Stimulated activated CD4-positive, alpha-beta T cell treated with anti-CD3 and anti-CD28 coated beads, Interleukin-12 subunit alpha, Interleukin-12 subunit beta, amount 100 ng/mL, for 48 hours (primary cell): ENCODE data around the gene RAD51C.
"Not testable (repeated sequence)": the region's sequence is repeated elsewhere in the genome, so short reads cannot be mapped to it uniquely, and the experiment has no call there.

Experiments
- DNase-seq, 3 donors: peaks; one replicate each; pipeline ENCODE4 v3.0.0-alpha.2; 2020; ENCODE audit warnings: low read depth in 2 of 3, low spot score in 1 of 3

Gene RAD51C

DNA sequence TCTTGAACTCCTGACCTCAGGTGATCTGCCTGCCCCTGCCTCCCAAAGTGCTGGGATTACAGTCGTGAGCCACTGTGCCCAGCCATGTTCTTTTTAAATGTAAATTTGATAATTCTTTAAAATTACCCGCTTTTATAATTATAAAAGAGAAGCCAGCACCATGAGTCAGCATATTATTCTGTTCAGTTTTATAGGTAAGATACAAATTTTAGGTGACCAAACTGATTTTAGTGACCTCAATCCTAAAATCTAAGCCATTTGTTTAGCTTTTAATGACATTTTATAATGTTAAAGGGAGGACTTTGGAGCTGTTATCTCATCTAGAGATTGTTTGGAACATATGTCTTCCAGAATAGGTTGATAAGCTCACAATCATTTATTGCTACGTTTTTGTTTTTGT, 42.4 kb downstream of the RAD51C start:
- no peak for DNase-seq

- DNase-seq, result no peak
Observed at GRCh38 chr17:58741121-58741625, 48.8 kb downstream of the RAD51C start.

DNA sequence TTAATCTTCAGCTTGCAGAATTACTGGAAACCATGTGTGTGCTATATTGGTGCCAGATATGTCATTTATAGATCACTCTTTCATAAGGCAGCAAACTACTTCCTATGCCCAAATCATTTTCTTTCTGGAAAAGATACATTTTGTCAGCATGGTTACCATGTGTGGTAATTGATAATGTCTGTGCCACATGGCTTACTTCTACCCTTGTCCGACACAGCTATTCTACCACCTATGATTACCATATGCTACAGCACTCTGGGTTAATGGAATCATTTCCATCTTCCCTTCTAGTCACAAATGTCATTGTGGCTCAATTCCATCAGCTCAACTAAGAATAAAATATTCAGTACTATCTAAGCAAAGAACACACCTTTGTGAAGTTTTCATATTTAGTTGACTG, 55.3 kb downstream of the RAD51C start:
- no peak for DNase-seq

- not testable (repeated sequence) for DNase-seq
Observed at GRCh38 chr17:58749627-58750026, 57.2 kb downstream of the RAD51C start.

GRCh38 chr17:58753026-58753425, 60.6 kb downstream of the RAD51C start:
- DNase-seq, result no peak

DNA sequence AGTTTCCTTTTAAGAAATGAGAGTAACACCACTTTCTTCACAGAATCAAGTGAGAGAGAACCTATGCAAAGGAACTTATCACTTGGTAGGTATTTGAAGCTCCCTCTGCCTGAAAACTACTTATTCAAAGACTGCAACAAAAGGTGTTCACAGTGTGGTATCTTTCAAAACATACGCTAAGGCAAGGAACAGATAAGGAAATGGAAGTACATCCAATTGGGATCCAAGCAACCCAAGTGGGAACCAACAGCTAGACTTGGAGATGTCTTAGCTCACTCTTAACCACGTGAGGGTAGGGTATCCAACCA, 62.8 kb downstream of the RAD51C start:
- DNase-seq, result no peak

GRCh38 chr17:58755577-58756245, 63.3 kb downstream of the RAD51C start, which contains the start of gene PPM1E:
TSS of gene PPM1E (plus strand) at chr17:58755854.
- peak; percentile 9 to 28 (median 20) for DNase-seq

DNA sequence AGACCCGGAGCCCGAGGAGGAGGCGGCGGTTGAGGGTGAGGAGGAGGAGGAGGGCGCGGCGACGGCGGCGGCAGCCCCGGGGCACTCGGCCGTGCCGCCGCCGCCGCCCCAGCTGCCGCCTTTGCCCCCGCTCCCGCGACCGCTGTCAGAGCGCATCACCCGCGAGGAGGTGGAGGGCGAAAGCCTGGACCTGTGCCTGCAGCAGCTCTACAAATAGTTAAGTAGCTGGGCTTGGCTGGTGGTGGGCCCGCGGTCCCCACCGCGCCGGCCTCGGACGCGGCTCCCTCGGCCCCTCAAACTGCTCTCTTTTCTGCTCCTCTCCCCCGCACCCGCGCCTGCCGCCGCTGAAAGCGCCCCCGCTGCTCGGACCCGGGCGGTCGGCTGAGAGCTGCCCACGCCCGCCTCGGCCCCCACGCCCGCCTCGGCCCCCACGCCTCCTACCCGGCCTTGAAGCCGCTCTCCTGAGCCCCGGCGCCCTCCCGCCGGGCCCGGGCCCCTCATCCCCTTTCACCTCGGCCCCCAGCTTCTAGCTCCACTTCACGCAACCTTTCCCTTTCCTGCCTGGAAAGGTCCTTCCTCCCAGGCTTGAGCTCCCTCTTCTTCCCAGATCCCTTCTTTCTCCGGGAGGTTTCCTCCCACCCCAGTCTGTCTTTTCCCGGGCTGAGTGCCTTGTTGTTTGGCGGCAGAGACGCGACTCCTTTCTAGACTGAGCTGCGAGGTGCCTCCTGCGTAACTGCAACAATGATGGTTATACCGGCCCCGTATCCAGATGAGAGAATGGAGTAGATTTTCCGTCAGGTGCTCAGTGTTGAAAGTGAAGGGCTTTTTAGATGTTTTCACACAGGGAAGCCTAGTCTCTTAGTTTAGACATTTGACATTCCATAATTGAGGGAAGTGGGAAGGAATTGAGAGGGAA, 64.1 kb downstream of the RAD51C start:
- no peak for DNase-seq

GRCh38 chr17:58757162-58757613, 64.8 kb downstream of the RAD51C start:
- no peak for DNase-seq

- DNase-seq, result no peak
Observed at GRCh38 chr17:58758890-58759289, 66.5 kb downstream of the RAD51C start.

GRCh38 chr17:58759522-58759921, 67.1 kb downstream of the RAD51C start:
- no peak for DNase-seq

- no peak for DNase-seq
Observed at GRCh38 chr17:58760248-58760647, 67.8 kb downstream of the RAD51C start.

DNA sequence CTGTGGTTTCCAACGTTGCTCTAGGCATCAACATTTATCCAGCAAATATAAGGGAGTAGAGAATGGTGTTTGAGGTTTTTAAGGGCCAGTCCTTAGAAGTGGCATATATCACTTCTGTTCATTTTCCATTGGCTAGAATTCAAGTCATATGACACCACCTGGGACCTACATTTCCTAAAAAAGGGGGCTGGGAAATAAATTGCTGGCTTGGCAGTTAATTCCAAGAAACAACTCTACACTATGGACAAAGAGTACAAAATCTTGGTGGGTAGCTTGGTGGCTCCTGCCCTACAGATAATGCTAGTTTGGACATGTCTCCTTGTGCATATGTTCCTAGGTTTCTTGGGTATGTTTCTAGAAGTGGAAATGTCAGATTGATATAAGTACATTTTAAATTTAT, 70.9 kb downstream of the RAD51C start:
- no peak for DNase-seq

DNA sequence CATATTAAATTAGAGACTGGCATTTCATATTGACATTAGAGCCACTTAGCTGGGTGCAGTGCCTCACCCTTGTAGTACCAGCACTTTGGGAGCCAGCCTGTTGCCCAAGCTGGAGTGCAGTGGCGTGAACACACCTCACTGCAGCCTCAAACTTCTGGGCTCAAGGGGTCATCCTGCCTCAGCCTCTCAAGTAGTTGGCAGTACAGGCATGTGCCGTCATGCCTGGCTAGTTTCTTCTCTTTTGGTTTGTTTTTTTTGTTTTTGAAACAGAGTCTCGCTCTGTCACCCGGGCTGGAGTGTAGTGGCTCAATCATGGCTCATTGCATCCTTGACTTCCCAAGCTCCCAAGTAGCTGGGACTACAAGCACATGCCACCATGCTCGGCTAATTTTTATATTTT, 72.0 kb downstream of the RAD51C start:
- no peak for DNase-seq

- not testable (repeated sequence) for DNase-seq
Observed at GRCh38 chr17:58778482-58778881, 86.1 kb downstream of the RAD51C start.

- no peak for DNase-seq
Observed at GRCh38 chr17:58779446-58779845, 87.0 kb downstream of the RAD51C start.

GRCh38 chr17:58783380-58783779, 91.0 kb downstream of the RAD51C start:
- DNase-seq, result no peak

DNA sequence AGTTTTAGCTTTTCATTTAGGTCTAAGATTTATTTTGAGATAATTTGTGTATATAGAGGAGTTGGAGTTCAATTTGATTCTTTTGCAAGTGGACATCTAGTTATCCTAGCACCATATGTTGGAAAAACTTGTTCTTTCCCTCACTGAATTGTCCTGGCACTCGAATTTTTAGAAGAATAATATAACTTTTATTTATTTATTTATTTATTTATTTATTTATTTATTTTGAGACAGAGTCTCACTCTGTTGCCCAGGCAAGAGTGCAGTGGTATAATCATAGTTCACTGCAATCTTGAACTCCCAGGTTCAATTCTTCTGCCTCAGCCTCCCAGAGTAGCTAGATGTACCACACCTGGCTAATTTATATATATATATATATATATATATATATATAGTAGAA, 92.7 kb downstream of the RAD51C start:
- DNase-seq, result no peak
